ENCODE measurements around the gene CBX1. TPM values are rescaled to one million over a fixed set of nuclear protein-coding genes. Genes with fewer than 3 reads are reported as not detected.

The CBX1 gene
- polyA plus RNA-seq, 2 of the 4 experiments (the other 2 are of a cell fraction): 84.4 to 173 TPM

GRCh38 chr17:48024149-48025039 lies 76.9 kb downstream of the CBX1 start (continued):
- TF ChIP-seq HOXB5 (CRISPR knock-in tag; IDR thresholded peaks at IDR 0.05) (peak; percentile 55; the same call in 1 of the 2 replicates), HOXA7 (CRISPR knock-in tag; IDR thresholded peaks at IDR 0.05) (peak; percentile 28; the same call in 1 of the 2 replicates), TFCP2L1 (CRISPR knock-in tag; IDR thresholded peaks at IDR 0.05) (no peak), SREBF2 (IDR thresholded peaks at IDR 0.05) (no peak), NR3C1 (IDR thresholded peaks at IDR 0.05) (no peak), PHF8 (IDR thresholded peaks at IDR 0.05; ENCODE audit: borderline replicate concordance, low read depth) (no peak), ELK1 (IDR thresholded peaks at IDR 0.05; ENCODE audit: low read depth, low read length) (no peak), BCL3 (IDR thresholded peaks at IDR 0.05) (0 out of 3 replicates have a peak, but pooled peaks have one; percentile 24), ESRRA (IDR thresholded peaks at IDR 0.05; ENCODE audit: borderline replicate concordance, low read length) (no peak), EHF (CRISPR knock-in tag; IDR thresholded peaks at IDR 0.05) (no peak; the same call in 1 of the 2 replicates), JUNB (IDR thresholded peaks at IDR 0.05) (no peak), CEBPB (IDR thresholded peaks at IDR 0.05) (no peak), EP300 (IDR thresholded peaks at IDR 0.05) (no peak), CHD4 (IDR thresholded peaks at IDR 0.05; ENCODE audit: borderline replicate concordance) (no peak), ZSCAN20 (CRISPR knock-in tag; IDR thresholded peaks at IDR 0.05) (no peak), MAFK (IDR thresholded peaks at IDR 0.05; ENCODE audit: partially characterized antibody) (peak; percentile 18), FOXS1 (CRISPR knock-in tag; IDR thresholded peaks at IDR 0.05) (no peak), RFX5 (IDR thresholded peaks at IDR 0.05) (no peak), ZC3H11A (IDR thresholded peaks at IDR 0.05) (no peak), RNF2 (IDR thresholded peaks at IDR 0.05; ENCODE audit: borderline replicate concordance, low read depth) (peak; percentile 88; the same call in 1 of the 2 replicates), KDM1A (IDR thresholded peaks at IDR 0.05; ENCODE audit: low read depth) (peak; percentile 98), CHD2 (IDR thresholded peaks at IDR 0.05; ENCODE audit: low read length, partially characterized antibody) (no peak), ATOH8 (CRISPR knock-in tag; IDR thresholded peaks at IDR 0.05; ENCODE audit: low read depth) (no peak), CBX8 (IDR thresholded peaks at IDR 0.05) (no peak), HOXB13 (CRISPR knock-in tag; IDR thresholded peaks at IDR 0.05; ENCODE audit: low read depth) (0 out of 2 replicates have a peak, but pooled peaks have one; percentile 46), E2F6 (IDR thresholded peaks at IDR 0.05; ENCODE audit: borderline replicate concordance, low read depth) (peak; percentile 8), NFE2L2 (conservative IDR thresholded peaks at IDR 0.05; ENCODE audit: low read length) (no peak), BHLHE40 (IDR thresholded peaks at IDR 0.05; ENCODE audit: low read depth, low read length) (no peak)

Data from A549 (cell line).